Heart right ventricle (tissue), 16 donors: ENCODE measurements around the gene GPR85. TPM values are rescaled to one million over a fixed set of nuclear protein-coding genes. Genes with fewer than 3 reads are reported as not detected.

ENCODE experiments used
- ATAC-seq, 8 donors: fragments of 200-7000 bp; cut with Tn5 transposase; one replicate each; pipeline ENCODE4 v1.9.1; 2020; ENCODE audit warnings: mild to moderate bottlenecking in 8 of 8, moderate library complexity in 8 of 8, moderate number of reproducible peaks in 1 of 8
- DNase-seq, 2 donors: peaks; one replicate each; pipeline ENCODE4 v3.0.0-alpha.2; 2020
- H3K27ac ChIP-seq, 10 donors: fragments of 200-600 bp; sonication (generic) in 2 of 10; one replicate each; pipeline versions ENCODE4 v1.5.0 to v1.8.0; 2020 to 2022; ENCODE audit warnings: mild to moderate bottlenecking in 3 of 10
- H3K27me3 ChIP-seq, 7 donors: fragments of 200-600 bp; one replicate each; pipeline ENCODE4 v1.8.0; 2021 to 2022; ENCODE audit warnings: mild to moderate bottlenecking in 2 of 7
- H3K36me3 ChIP-seq, 9 donors: fragments of 200-600 bp; sonication (generic) in 1 of 9; one replicate each; pipeline versions ENCODE4 v1.5.0 to v1.8.0; 2020 to 2022; ENCODE audit warnings: mild to moderate bottlenecking in 2 of 9
- H3K4me1 ChIP-seq, 9 donors: fragments of 200-600 bp; sonication (generic) in 1 of 9; one replicate each; pipeline versions ENCODE4 v1.5.0 to v1.8.0; 2020 to 2022; ENCODE audit warnings: mild to moderate bottlenecking in 4 of 9
- H3K4me3 ChIP-seq, 10 donors: fragments of 200-600 bp; sonication (generic) in 2 of 10; one replicate each; pipeline versions ENCODE4 v1.5.0 to v1.8.0; 2020 to 2022; ENCODE audit warnings: mild to moderate bottlenecking in 7 of 10, moderate library complexity in 2 of 10
- H3K9me3 ChIP-seq, 11 donors: fragments of 200-600 bp in 10 of 11; sonication (generic) in 2 of 11; one replicate each; pipeline versions ENCODE4 v1.5.0 to v1.8.0; 2013 to 2022; ENCODE audit warnings: mild to moderate bottlenecking in 2 of 11, control low read depth in 1 of 11, moderate library complexity in 1 of 11
- WGBS, 2 donors: extraction: QIAGEN DNeasy Blood & Tissue Kit; methylation state at CpG; one replicate each; pipeline ENCODE4 v1.1.7; 2013; ENCODE audit warnings: inconsistent platforms in 1 of 2; 5-methylcytosine and 5-hydroxymethylcytosine counted together
- intact Hi-C, 10 donors: fragments of 100-400 bp; cut with DNase I; formaldehyde crosslinking; loops; one replicate each; pipeline versions ENCODE4 v1.11.1 to v1.14.2; 2022
- polyA plus RNA-seq, 2 donors: library from polyadenylated mRNA; stranded (reverse); fragments of 200-250 nt; gene quantifications; one replicate each; pipeline ENCODE4 v1.2.3, GENCODE V29; 2013
- total RNA-seq, 10 donors: library from RNA; stranded (reverse); fragmentation: NEBNext Ultra II Directional in 3 of 10; extraction: Animal tissue kit (Norgen Biotek cat#: 25700) in 3 of 10; gene quantifications; one replicate each; pipeline versions ENCODE4 v1.2.1 to v1.2.4, GENCODE V29; 2021 to 2023
- TF ChIP-seq, protein P1 (sequence below), 9 donors: fragments of 200-600 bp; sonication (generic) in 2 of 9; IDR thresholded peaks; one replicate each; pipeline versions ENCODE4 v1.5.0 to v1.8.0; 2021 to 2022; ENCODE audit warnings: antibody characterized with exemption in 9 of 9, mild to moderate bottlenecking in 5 of 9, moderate library complexity in 1 of 9
- donor health status: Arrhythmogenic right ventricular cardiomyopathy.
- donor health status: ischemic (EF 13 %, LVEDD 7.1; RV severe dilation, severe dysfunction).
- donor health status: healthy with polysubstance abuse.
- donor health status: DM: no; HTN: yes; CAD: no.
- donor health status: DM: no; HTN: no; CAD: no.
- donor health status: ischemic (EF 25% LVEDD 6.9; RV normal size, moderate dysfunction).
- donor health status: ischemic (EF 25% LVEDD 5.7; RV mildly dilated, moderate dysfunction).
- donor health status: healthy.
- donor health status: DM: yes; HTN: yes; CAD: no.
- donor health status: Ischemic cardiomyopathy.
- donor health status: ischemic (EF 35%, LVEDD 5.7; RV mildly dilated, moderate dysfunction).
- donor health status: nonischemic (EF 11% LVEDD 7.7; RV severe dilation, severe dysfunction).
- donor health status: DM: yes; HTN: yes; CAD: no.
- donor health status: PGD.
- donor health status: ischemic (EF 29% LVEDD 5.4; RV normal size, mild dysfunction).
- donor health status: nonischemic (EF 23%, LVEDD 6.1; RV moderate dilation, normal function).

GPR85 gene
- total and polyA plus RNA-seq, 12 donors: 0.15 to 4.5 (median 0.94) TPM

DNA sequence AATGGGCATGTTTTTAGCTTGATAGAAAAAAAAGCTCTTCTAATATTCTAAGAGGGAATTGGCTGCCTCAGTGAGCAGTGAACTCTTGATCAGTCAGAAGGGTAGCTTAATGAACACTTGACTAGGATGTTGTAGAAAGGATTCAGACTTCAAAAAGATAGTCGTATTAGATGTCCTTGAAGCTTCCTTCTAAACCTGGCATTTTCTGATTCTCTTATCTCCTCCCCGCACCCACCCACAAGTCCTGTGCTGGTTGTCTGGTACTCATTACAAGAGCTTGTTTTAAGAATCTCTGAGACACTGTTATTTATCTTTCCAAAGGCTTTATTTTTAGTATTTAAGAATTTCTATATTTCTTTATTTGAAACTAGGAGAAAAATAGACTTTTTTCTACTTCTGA is 39.1 kb upstream of the GPR85 start:
- DNase-seq: no peak
- Histone ChIP-seq H3K36me3 (no peaks in the 10 kb centered on the region), H3K4me3 (no peak overlapping the region), H3K27ac (no peak overlapping the region), H3K27me3 (no peaks in the 10 kb centered on the region), H3K4me1 (no peaks in the 10 kb centered on the region), H3K9me3 (no peaks in the 10 kb centered on the region)
- TF ChIP-seq, protein P1, sequence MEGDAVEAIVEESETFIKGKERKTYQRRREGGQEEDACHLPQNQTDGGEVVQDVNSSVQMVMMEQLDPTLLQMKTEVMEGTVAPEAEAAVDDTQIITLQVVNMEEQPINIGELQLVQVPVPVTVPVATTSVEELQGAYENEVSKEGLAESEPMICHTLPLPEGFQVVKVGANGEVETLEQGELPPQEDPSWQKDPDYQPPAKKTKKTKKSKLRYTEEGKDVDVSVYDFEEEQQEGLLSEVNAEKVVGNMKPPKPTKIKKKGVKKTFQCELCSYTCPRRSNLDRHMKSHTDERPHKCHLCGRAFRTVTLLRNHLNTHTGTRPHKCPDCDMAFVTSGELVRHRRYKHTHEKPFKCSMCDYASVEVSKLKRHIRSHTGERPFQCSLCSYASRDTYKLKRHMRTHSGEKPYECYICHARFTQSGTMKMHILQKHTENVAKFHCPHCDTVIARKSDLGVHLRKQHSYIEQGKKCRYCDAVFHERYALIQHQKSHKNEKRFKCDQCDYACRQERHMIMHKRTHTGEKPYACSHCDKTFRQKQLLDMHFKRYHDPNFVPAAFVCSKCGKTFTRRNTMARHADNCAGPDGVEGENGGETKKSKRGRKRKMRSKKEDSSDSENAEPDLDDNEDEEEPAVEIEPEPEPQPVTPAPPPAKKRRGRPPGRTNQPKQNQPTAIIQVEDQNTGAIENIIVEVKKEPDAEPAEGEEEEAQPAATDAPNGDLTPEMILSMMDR (IDR thresholded peaks at IDR 0.05): no peak
- WGBS, 2 donors: 52 to 62% methylated on average over 2 of the region's 2 CpGs
- intact Hi-C loops: no loop called here
- no peak for ATAC-seq

DNA sequence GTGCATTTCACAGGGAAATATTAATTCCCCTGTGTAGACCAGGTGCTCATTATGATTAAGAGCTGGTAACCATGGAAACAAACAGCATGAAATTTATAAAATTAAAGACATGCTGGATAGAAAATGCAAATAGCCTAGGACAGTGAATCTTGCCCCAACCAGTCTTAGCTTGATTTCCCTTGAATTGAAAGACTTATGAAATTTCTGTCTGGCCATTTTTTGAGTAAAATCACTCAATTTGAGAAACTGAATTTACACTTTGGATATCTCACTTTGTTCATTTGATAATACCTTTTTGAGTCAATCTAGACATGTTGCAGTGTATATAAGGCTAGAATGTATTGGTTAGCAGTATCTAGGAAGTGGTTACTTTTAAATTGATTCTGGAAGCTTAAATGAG is 36.1 kb upstream of the GPR85 start:
- TF ChIP-seq, protein P1 (IDR thresholded peaks at IDR 0.05): no peak
- Histone ChIP-seq H3K9me3 (no peaks in the 10 kb centered on the region), H3K36me3 (no peaks in the 10 kb centered on the region), H3K4me1 (peaks cover 0 to 7% (median 3%) of the 10 kb centered on the region in 9 donors), H3K27me3 (no peaks in the 10 kb centered on the region), H3K27ac (no peak overlapping the region), H3K4me3 (no peak overlapping the region)
- intact Hi-C loops: loop anchor here in 1 of 10 donors (2.0 kb wide), 1 partner anchor 550 kb away; no protein-coding TSS in a partner anchor
- ATAC-seq: no peak
- no peak for DNase-seq

DNA sequence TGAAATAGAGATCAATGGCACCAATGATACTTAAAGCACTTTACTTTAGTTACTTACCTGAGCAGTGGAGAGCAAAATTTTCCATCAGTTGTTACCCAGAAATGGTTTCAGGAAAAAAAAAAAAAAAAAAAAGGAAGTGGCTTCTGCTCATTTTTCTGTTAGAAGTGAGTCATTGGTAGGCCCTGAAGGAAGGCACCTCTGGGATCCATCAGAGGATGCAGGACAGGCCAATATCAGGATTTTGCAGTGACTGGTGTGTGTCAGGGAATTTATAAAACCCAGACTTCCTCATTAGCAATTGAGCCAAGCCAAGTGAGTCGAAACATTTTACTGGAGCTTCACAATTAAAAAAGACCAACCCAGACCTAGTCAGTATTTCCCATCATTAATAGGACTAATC is 34.0 kb upstream of the GPR85 start:
- H3K4me1 ChIP-seq: peaks cover 0 to 23% (median 10%) of the 10 kb centered on the region in 9 donors
- DNase-seq (no peak), ATAC-seq (no peak)
- no peak overlapping the region for H3K4me3 ChIP-seq
- no peaks in the 10 kb centered on the region for H3K9me3 ChIP-seq
- no peak overlapping the region for H3K27ac ChIP-seq
- TF ChIP-seq, protein P1 (IDR thresholded peaks at IDR 0.05): no peak
- intact Hi-C loops: no loop called here
- H3K27me3 ChIP-seq: no peaks in the 10 kb centered on the region
- H3K36me3 ChIP-seq: peaks cover 0 to 15% (median 4%) of the 10 kb centered on the region in 9 donors
- 57 to 75% methylated on average over 1 of the region's 1 CpG for WGBS, 2 donors

DNA sequence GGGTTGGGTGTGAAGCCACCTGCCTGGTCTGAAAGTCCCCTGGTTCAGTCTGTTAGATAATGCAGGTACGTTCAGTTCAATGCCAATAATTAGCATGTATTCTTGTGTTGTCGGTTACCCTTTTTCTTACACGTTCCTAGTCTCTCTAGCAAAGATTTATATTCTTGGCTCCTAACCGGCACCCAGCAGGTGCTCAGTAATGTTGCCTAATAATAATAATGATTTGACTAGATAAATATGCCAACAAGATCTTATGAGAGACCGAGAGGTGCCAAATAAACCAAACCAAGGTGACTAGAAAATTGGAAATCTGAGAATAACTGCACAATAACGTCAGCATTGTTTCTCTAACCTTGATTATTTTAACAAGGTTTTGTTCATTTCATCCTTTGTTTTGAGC is 32.8 kb upstream of the GPR85 start:
- whole genome bisulfite sequencing, 2 donors: 91% methylated on average over 6 of the region's 6 CpGs
- peaks cover 0 to 33% (median 10%) of the 10 kb centered on the region in 9 donors for H3K4me1 ChIP-seq
- H3K9me3 ChIP-seq: no peaks in the 10 kb centered on the region
- H3K27ac ChIP-seq: no peak overlapping the region
- no peak overlapping the region for H3K4me3 ChIP-seq
- H3K27me3 ChIP-seq: no peaks in the 10 kb centered on the region
- intact Hi-C loops: loop anchor here in 4 of 10 donors (5.0 to 10.0 kb wide), 3 partner anchors 177 to 335 kb away; partner anchors contain the start of gene TMEM168 (in 1 of the 4)
- TF ChIP-seq, protein P1 (IDR thresholded peaks at IDR 0.05): no peak
- peaks cover 0 to 25% (median 6%) of the 10 kb centered on the region in 9 donors for H3K36me3 ChIP-seq
- ATAC-seq (no peak), DNase-seq (no peak)
